Measurements from ENCODE around the gene ARTN. TPM values are rescaled to one million over a fixed set of nuclear protein-coding genes. Genes with fewer than 3 reads are reported as not detected.

Gene ARTN
- total RNA-seq, 1 experiment from 2014 or later: 36.0 TPM

- TSS peak; percentile 25 for BruUV-seq (replicated peaks)
- TF ChIP-seq EZH2phosphoT487 (IDR thresholded peaks at IDR 0.05; ENCODE audit: borderline replicate concordance, low read length) (no peak), EZH2 (IDR thresholded peaks at IDR 0.05; ENCODE audit: low read length, unreplicated experiment) (no peak)
- TF ChIP-seq, protein P1, sequence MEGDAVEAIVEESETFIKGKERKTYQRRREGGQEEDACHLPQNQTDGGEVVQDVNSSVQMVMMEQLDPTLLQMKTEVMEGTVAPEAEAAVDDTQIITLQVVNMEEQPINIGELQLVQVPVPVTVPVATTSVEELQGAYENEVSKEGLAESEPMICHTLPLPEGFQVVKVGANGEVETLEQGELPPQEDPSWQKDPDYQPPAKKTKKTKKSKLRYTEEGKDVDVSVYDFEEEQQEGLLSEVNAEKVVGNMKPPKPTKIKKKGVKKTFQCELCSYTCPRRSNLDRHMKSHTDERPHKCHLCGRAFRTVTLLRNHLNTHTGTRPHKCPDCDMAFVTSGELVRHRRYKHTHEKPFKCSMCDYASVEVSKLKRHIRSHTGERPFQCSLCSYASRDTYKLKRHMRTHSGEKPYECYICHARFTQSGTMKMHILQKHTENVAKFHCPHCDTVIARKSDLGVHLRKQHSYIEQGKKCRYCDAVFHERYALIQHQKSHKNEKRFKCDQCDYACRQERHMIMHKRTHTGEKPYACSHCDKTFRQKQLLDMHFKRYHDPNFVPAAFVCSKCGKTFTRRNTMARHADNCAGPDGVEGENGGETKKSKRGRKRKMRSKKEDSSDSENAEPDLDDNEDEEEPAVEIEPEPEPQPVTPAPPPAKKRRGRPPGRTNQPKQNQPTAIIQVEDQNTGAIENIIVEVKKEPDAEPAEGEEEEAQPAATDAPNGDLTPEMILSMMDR (conservative IDR thresholded peaks at IDR 0.05; ENCODE audit: low read depth, low read length): no peak
- no peaks in the 10 kb centered on the region for H3F3A ChIP-seq (ENCODE audit: low read length, unreplicated experiment)
- H3K27me3 ChIP-seq (ENCODE audit: low read length): no peaks in the 10 kb centered on the region
- peak; percentile 95 for DNase-seq
- peak within 1 kb of the TSS; percentile 94 for H3K4me3 ChIP-seq (ENCODE audit: low read length)
- no peaks in the 10 kb centered on the region for H3K9me3 ChIP-seq (ENCODE audit: low read length)
- peaks cover 50% of the 10 kb centered on the region for H3K4me1 ChIP-seq (ENCODE audit: insufficient read depth, low read length)
- ATAC-seq: peak; percentile 63
- peak within 1 kb of the TSS; percentile 99 for H3K4me2 ChIP-seq (ENCODE audit: low read length)
- peak within 1 kb of the TSS; percentile 91 for H2AFZ ChIP-seq (ENCODE audit: low read length)
- intact Hi-C loops (cut with micrococcal nuclease): no loop called here
- peak within 1 kb of the TSS; percentile 95 for H3K9ac ChIP-seq (ENCODE audit: low read length)
- peaks cover 36% of the 10 kb centered on the region for H3K36me3 ChIP-seq (ENCODE audit: low read depth, low read length)
- no peaks in the 10 kb centered on the region for H3K9me2 ChIP-seq (replicated peaks; ENCODE audit: low read length)
- ChIA-PET CTCF (interaction anchor here (0.6 to 0.9 kb wide), 2 partner anchors 38 to 40 kb away, joined by 3 to 4 read pairs; no protein-coding TSS in a partner anchor), POLR2A (ENCODE audit: unreplicated experiment) (no interaction called here)
- H4K20me1 ChIP-seq (ENCODE audit: low read length): peaks cover 23% of the 10 kb centered on the region; the same call in 1 of the 2 replicates
- H3K79me2 ChIP-seq (ENCODE audit: low read length): peaks cover 65% of the 10 kb centered on the region
- H3K27ac ChIP-seq (ENCODE audit: low read length): peak within 1 kb of the TSS; percentile 55
Measured at GRCh38 chr1:43974443-43975248, 41.0 kb downstream of the ARTN start, which contains the start of gene ATP6V0B. TSS of gene ATP6V0B (plus strand) at chr1:43974960. CDS start at chr1:43975041, 81 bp downstream.

- POLR2A ChIA-PET (ENCODE audit: unreplicated experiment): no interaction called here
- H3K4me1 ChIP-seq (ENCODE audit: insufficient read depth, low read length): peaks cover 58% of the 10 kb centered on the region
- intact Hi-C loops (cut with micrococcal nuclease): no loop called here
Measured at GRCh38 chr1:43975249-43975961, 41.8 kb downstream of the ARTN start.

More at GRCh38 chr1:43975249-43975961, 41.8 kb downstream of the ARTN start:
- Histone ChIP-seq H3K4me2 (ENCODE audit: low read length) (peak overlapping the region; percentile 99), H3K27me3 (ENCODE audit: low read length) (no peaks in the 10 kb centered on the region), H3K36me3 (ENCODE audit: low read depth, low read length) (peaks cover 36% of the 10 kb centered on the region), H3K79me2 (ENCODE audit: low read length) (peaks cover 66% of the 10 kb centered on the region), H3K9me3 (ENCODE audit: low read length) (no peaks in the 10 kb centered on the region), H3K4me3 (ENCODE audit: low read length) (peak overlapping the region; percentile 94), H2AFZ (ENCODE audit: low read length) (peak overlapping the region; percentile 91), H3K9me2 (replicated peaks; ENCODE audit: low read length) (no peaks in the 10 kb centered on the region), H4K20me1 (ENCODE audit: low read length) (peaks cover 23% of the 10 kb centered on the region; the same call in 1 of the 2 replicates), H3F3A (ENCODE audit: low read length, unreplicated experiment) (no peaks in the 10 kb centered on the region), H3K27ac (ENCODE audit: low read length) (peak overlapping the region; percentile 55), H3K9ac (ENCODE audit: low read length) (peak overlapping the region; percentile 95)
- no peak for DNase-seq
- 0 out of 2 replicates have a peak, but pooled peaks have one; percentile 0 for ATAC-seq
- no peak for TF ChIP-seq EZH2 (IDR thresholded peaks at IDR 0.05; ENCODE audit: low read length, unreplicated experiment)
- TF ChIP-seq, protein P1 (conservative IDR thresholded peaks at IDR 0.05; ENCODE audit: low read depth, low read length): no peak
- TF ChIP-seq EZH2phosphoT487 (IDR thresholded peaks at IDR 0.05; ENCODE audit: borderline replicate concordance, low read length): no peak
- TSS peak; percentile 23 for BruUV-seq (replicated peaks)
- CTCF ChIA-PET: interaction anchor here (0.6 to 0.9 kb wide), 2 partner anchors 39 to 41 kb away, joined by 3 to 4 read pairs; no protein-coding TSS in a partner anchor

Data from PC-3 (cell line).